Thyroid gland (tissue), 4 donors: ENCODE results near the gene FAM117A. TPM values are rescaled to one million over a fixed set of nuclear protein-coding genes. Genes with fewer than 3 reads are reported as not detected.

ENCODE experiments used
- DNase-seq, 2 donors: peaks; one replicate each; pipeline ENCODE4 v3.0.0-alpha.2; 2019
- H3K27ac ChIP-seq, 3 donors: fragments of 200-600 bp; sonication (generic); 1 replicate in 2 of 3; 2 replicates in 1 of 3; pipeline ENCODE4 v1.5.1; 2016 to 2019; ENCODE audit warnings: mild to moderate bottlenecking in 1 of 3, moderate library complexity in 1 of 3
- H3K27me3 ChIP-seq: fragments of 200-600 bp; sonication (generic); one replicate; pipeline ENCODE4 v1.5.1; 2019
- H3K36me3 ChIP-seq, 2 donors: fragments of 200-600 bp; sonication (generic); one replicate each; pipeline ENCODE4 v1.5.1; 2016 to 2019
- H3K4me1 ChIP-seq, 2 donors: fragments of 200-600 bp; sonication (generic); one replicate each; pipeline ENCODE4 v1.5.1; 2017 to 2019
- H3K4me3 ChIP-seq, 3 donors: fragments of 200-600 bp; sonication (generic); replicated peaks in 1 of 3; 1 replicate in 2 of 3; 2 replicates in 1 of 3; pipeline ENCODE4 v1.5.1; 2016; ENCODE audit warnings: mild to moderate bottlenecking in 1 of 3
- H3K9me3 ChIP-seq: fragments of 200-600 bp; sonication (generic); one replicate; pipeline ENCODE4 v1.5.1; 2017
- POLR2A ChIP-seq, 2 donors: fragments of 450-650 bp; IDR thresholded peaks; one replicate each; pipeline ENCODE4 v1.6.1; 2017; ENCODE audit warnings: antibody characterized with exemption in 2 of 2, mild to moderate bottlenecking in 2 of 2, moderate library complexity in 1 of 2
- WGBS, 2 donors: methylation state at CpG; one replicate each; pipeline ENCODE4 v1.1.5; 2017; 5-methylcytosine and 5-hydroxymethylcytosine counted together
- intact Hi-C: fragments of 100-400 bp; cut with DNase I; formaldehyde crosslinking; loops from one replicate; pipeline ENCODE4 v1.15.1; 2023
- total RNA-seq, 4 donors: library from RNA; depleted of rRNA; stranded (reverse); fragments of >200 nt; gene quantifications; one replicate each; pipeline ENCODE4 v1.2.3, GENCODE V29; 2016
- TF ChIP-seq, protein P1 (sequence below), 6 experiments: fragments of 200-600 bp in 3 of 6; fragments of 450-650 bp in 3 of 6; sonication (generic) in 3 of 6; IDR thresholded peaks; one replicate each; pipeline ENCODE4 v1.5.1; 2016 to 2019; ENCODE audit warnings: antibody characterized with exemption in 6 of 6, mild to moderate bottlenecking in 2 of 6, inconsistent platforms in 1 of 6, moderate library complexity in 1 of 6

Gene FAM117A
- total RNA-seq, 4 donors from 2014 or later, result 12.4 to 41.5 (median 23.3) TPM

DNA sequence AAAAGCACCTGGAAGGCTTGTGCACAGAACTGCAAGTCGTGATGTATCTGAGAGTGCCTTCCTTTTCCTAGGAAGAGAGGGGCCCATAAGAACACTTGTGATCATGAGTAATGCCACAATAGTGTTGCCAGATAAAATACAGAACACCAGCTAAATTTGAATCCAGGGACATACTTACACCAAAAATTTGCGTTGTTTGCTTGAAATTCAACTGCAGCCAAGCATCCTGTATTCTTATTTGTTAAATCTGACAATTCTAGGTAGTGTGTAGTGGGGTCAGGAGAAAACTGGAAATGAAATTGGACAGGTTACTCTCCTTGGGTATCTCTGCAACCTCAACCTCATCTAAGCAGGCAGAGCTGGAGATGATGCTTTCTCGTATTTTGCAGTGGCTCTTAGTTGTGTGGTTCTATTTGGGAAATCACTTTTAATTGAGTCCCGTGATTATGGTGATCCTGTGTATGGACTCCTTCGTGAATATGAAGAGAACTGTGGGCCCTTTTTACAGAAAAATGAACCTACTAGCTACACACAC is 68.2 kb downstream of the FAM117A start:
- no peak for TF ChIP-seq POLR2A (IDR thresholded peaks at IDR 0.05)
- TF ChIP-seq, protein P1, sequence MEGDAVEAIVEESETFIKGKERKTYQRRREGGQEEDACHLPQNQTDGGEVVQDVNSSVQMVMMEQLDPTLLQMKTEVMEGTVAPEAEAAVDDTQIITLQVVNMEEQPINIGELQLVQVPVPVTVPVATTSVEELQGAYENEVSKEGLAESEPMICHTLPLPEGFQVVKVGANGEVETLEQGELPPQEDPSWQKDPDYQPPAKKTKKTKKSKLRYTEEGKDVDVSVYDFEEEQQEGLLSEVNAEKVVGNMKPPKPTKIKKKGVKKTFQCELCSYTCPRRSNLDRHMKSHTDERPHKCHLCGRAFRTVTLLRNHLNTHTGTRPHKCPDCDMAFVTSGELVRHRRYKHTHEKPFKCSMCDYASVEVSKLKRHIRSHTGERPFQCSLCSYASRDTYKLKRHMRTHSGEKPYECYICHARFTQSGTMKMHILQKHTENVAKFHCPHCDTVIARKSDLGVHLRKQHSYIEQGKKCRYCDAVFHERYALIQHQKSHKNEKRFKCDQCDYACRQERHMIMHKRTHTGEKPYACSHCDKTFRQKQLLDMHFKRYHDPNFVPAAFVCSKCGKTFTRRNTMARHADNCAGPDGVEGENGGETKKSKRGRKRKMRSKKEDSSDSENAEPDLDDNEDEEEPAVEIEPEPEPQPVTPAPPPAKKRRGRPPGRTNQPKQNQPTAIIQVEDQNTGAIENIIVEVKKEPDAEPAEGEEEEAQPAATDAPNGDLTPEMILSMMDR (IDR thresholded peaks at IDR 0.05), result peak in 1 of 6 experiments; percentile 4
- no peak overlapping the region for H3K4me3 ChIP-seq
- H3K36me3 ChIP-seq, result peaks cover 8 to 11% of the 10 kb centered on the region in 2 donors
- WGBS, 2 donors, result 40 to 53% methylated on average over 5 of the region's 5 CpGs
- H3K27me3 ChIP-seq, result no peaks in the 10 kb centered on the region
- intact Hi-C loops, result loop anchor here (10.0 kb wide), 1 partner anchor 299 kb away; the partner anchor contains the start of gene DLX3
- H3K9me3 ChIP-seq, result no peaks in the 10 kb centered on the region
- H3K4me1 ChIP-seq, result peaks cover 0 to 16% of the 10 kb centered on the region in 2 donors
- no peak for DNase-seq
- no peak overlapping the region for H3K27ac ChIP-seq

DNA sequence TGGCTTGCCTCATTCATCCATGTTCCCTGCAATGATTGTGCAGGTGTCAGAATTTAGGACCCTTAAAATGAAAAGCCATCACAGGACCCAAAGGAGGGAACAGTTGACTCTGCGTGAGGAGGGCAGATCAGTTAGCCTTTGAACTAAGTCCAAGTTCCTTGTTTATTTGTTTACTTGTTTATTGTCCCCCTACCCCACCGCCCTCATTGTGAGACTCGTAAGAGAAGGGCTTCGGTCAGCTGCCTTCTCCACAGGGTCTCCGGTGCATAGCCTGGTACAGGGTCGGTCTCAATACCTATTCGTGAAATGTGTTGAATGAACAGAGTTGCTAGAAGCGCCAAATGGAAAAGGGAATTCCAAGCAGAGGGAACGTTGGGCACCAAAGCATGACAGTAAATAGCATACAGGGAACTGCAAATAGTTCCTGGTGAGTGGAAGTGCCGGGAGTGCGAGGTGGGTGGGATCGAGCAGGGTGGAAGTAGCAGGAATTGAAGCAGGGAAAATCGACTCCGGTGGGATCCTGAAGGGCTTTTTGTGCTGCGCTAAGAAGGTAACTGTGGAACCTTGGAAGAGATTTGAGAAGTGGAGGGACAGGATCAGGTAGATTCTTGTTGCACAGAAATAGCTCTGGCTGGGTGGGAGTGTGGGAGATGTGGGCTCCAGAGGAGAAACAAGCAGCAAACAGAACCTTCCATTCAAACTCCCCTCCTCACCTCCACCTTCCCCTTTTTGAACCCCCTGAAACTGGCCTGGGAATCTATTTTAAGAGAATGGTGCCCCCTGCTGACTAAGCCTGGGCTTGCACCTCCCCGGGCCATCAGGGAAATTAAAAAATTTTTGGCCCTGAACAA is 68.9 kb downstream of the FAM117A start:
- no peaks in the 10 kb centered on the region for H3K9me3 ChIP-seq
- H3K27ac ChIP-seq, result no peak overlapping the region
- intact Hi-C loops, result loop anchor here (10.0 kb wide), 1 partner anchor 300 kb away; the partner anchor contains the start of gene DLX3
- DNase-seq, result peak; percentile 62 to 64
- 18 to 23% methylated on average over 16 of the region's 16 CpGs for WGBS, 2 donors
- no peaks in the 10 kb centered on the region for H3K27me3 ChIP-seq
- H3K4me1 ChIP-seq, result peaks cover 0 to 16% of the 10 kb centered on the region in 2 donors
- peaks cover under 1 to 4% of the 10 kb centered on the region in 2 donors for H3K36me3 ChIP-seq
- no peak for TF ChIP-seq POLR2A (IDR thresholded peaks at IDR 0.05)
- TF ChIP-seq, protein P1 (IDR thresholded peaks at IDR 0.05), result peak; percentile 84 to 99 (median 93)
- H3K4me3 ChIP-seq, result no peak overlapping the region

DNA sequence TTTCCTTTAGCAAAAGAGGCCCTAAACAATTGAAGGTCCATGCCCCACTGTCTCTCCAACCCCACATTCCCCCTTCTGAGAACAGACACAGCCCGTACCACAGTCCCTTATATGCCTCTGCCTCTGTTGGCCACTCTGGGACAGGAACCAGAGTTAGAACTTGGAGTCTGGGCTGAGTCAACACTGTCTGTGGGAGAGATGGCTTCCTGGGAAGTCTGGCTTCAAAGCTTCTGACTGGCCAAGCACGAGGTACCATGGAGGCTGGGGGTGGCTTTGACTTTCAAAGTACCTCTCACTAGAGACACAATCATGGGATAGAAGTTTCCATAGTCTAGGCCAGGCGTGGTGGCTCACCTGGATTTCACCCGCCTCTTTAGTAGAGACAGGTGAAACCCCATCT is 71.2 kb downstream of the FAM117A start:
- 82 to 85% methylated on average over 4 of the region's 4 CpGs for WGBS, 2 donors
- no peak overlapping the region for H3K4me3 ChIP-seq
- H3K27me3 ChIP-seq, result no peaks in the 10 kb centered on the region
- no peaks in the 10 kb centered on the region for H3K9me3 ChIP-seq
- no peaks in the 10 kb centered on the region for H3K36me3 ChIP-seq
- intact Hi-C loops, result loop anchor here (2.0 to 10.0 kb wide), 2 partner anchors 122 to 302 kb away; partner anchors contain the start of gene DLX3
- DNase-seq, result no peak
- H3K27ac ChIP-seq, result no peak overlapping the region
- H3K4me1 ChIP-seq, result peaks cover 0 to 16% of the 10 kb centered on the region in 2 donors
- TF ChIP-seq, protein P1 (IDR thresholded peaks at IDR 0.05), result no peak
- no peak for TF ChIP-seq POLR2A (IDR thresholded peaks at IDR 0.05)

DNA sequence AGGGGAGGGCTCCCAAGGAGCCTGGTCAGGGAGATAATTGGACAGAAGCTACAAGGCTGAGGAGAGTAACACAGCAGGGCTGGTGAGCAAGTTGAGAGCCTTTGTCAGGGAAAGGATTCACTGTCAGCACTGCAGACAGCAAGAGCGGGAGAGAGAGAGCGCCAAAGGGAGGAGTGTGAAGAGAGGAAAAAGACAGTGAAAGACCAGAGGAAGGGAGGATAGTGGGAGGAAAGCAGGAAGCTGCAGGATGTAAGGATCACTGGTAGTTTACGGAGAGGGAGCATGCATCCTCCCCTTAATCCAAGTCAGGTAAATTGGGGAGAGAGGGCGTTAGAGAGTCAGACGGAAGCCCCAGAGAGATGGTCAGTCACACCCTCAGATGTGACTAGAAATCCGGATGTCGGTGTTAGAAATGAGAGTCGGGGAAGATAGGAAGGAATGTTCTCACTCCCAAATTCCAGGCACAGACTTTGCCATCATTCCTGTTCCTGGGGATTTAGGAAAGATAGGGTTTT is 72.2 kb downstream of the FAM117A start:
- WGBS, 2 donors, result 47 to 48% methylated on average over 8 of the region's 8 CpGs

More for the DNA sequence above, 72.2 kb downstream of the FAM117A start:
- TF ChIP-seq POLR2A (IDR thresholded peaks at IDR 0.05), result no peak
- TF ChIP-seq, protein P1 (IDR thresholded peaks at IDR 0.05), result no peak
- Histone ChIP-seq H3K4me1 (peaks cover 0 to 16% of the 10 kb centered on the region in 2 donors), H3K27ac (peak overlapping the region in 2 of 3 donors; percentile 44 to 56), H3K27me3 (no peaks in the 10 kb centered on the region), H3K36me3 (no peaks in the 10 kb centered on the region), H3K9me3 (no peaks in the 10 kb centered on the region), H3K4me3 (no peak overlapping the region)
- DNase-seq, result no peak
- intact Hi-C loops, result loop anchor here (2.0 to 10.0 kb wide), 2 partner anchors 121 to 303 kb away; partner anchors contain the start of gene DLX3
